Activated naive CD8-positive, alpha-beta T cell treated with anti-CD3 and anti-CD28 coated beads, Interleukin-2, amount 10 ng/mL, durations not matched to agents 7 days and 5 days (primary cell): Measurements from ENCODE around the gene HSPBP1. TPM values are rescaled to one million over a fixed set of nuclear protein-coding genes. Genes with fewer than 3 reads are reported as not detected.

Experiments
- ATAC-seq: fragments of 150-1000 bp; cut with Tn5 transposase; one replicate; pipeline ENCODE4 v1.10.0; 2021; ENCODE audit warnings: low read depth, moderate library complexity
- POLR2A ChIA-PET: fragments of 350-600 bp; sonication (Branson Sonifier 250); formaldehyde crosslinking; loops from one replicate; lab custom pipeline; 2021; ENCODE audit warnings: antibody characterized with exemption; lab: Charles Lee
- DNase-seq: peaks from one replicate; pipeline ENCODE4 v3.0.0; 2021
- H3K27ac Mint-ChIP-seq: one replicate; pipeline ENCODE4 v1.8.0; 2022; ENCODE audit warnings: mild to moderate bottlenecking, mixed read lengths
- H3K27me3 Mint-ChIP-seq: one replicate; pipeline ENCODE4 v1.8.0; 2022; ENCODE audit warnings: mild to moderate bottlenecking, moderate library complexity, mixed read lengths
- H3K36me3 Mint-ChIP-seq: one replicate; pipeline ENCODE4 v1.8.0; 2021; ENCODE audit warnings: mild to moderate bottlenecking, mixed read lengths
- H3K4me1 Mint-ChIP-seq: one replicate; pipeline ENCODE4 v1.8.0; 2021; ENCODE audit warnings: mixed read lengths
- H3K4me3 Mint-ChIP-seq: one replicate; pipeline ENCODE4 v1.8.0; 2022; ENCODE audit warnings: mild to moderate bottlenecking, moderate library complexity, mixed read lengths
- H3K9me3 Mint-ChIP-seq: one replicate; pipeline ENCODE4 v1.8.0; 2021; ENCODE audit warnings: mixed read lengths
- total RNA-seq, 2 experiments: library from RNA; stranded (reverse); gene quantifications; one replicate each; pipeline ENCODE4 v1.2.3, GENCODE V29; 2021

The HSPBP1 gene
- total RNA-seq, 2 experiments from 2014 or later: 19.5 to 20.3 TPM

- Mint-ChIP-seq H3K9me3 (no peaks in the 10 kb centered on the region), H3K4me3 (no peak overlapping the region)
- ATAC-seq: no peak
These were observed 33.0 kb upstream of the HSPBP1 start for GRCh38 chr19:55312621-55313512.

GRCh38 chr19:55311797-55312196, 31.9 kb upstream of the HSPBP1 start:
- H3K9me3 Mint-ChIP-seq: no peaks in the 10 kb centered on the region
- H3K4me3 Mint-ChIP-seq: no peak overlapping the region
- POLR2A ChIA-PET: interaction anchor here (1.0 kb wide), 1 partner anchor 28 kb away, joined by 4 read pairs; the partner anchor contains the start of gene KMT5C
- ATAC-seq (no peak), DNase-seq (no peak)
- H3K27me3 Mint-ChIP-seq: no peaks in the 10 kb centered on the region
- H3K27ac Mint-ChIP-seq: no peak overlapping the region
- peaks cover 2% of the 10 kb centered on the region for H3K4me1 Mint-ChIP-seq
- H3K36me3 Mint-ChIP-seq: no peaks in the 10 kb centered on the region

More at GRCh38 chr19:55312621-55313512, 33.0 kb upstream of the HSPBP1 start:
- H3K27me3 Mint-ChIP-seq: no peaks in the 10 kb centered on the region
- no peak overlapping the region for H3K27ac Mint-ChIP-seq
- POLR2A ChIA-PET: interaction anchor here (0.6 to 1.0 kb wide), 2 partner anchors 27 to 65 kb away, joined by 3 to 4 read pairs; partner anchors contain the start of gene KMT5C
- DNase-seq: no peak
- H3K4me1 Mint-ChIP-seq: peaks cover 2% of the 10 kb centered on the region
- H3K36me3 Mint-ChIP-seq: no peaks in the 10 kb centered on the region

- POLR2A ChIA-PET: no interaction called here
- Mint-ChIP-seq H3K27me3 (no peaks in the 10 kb centered on the region), H3K27ac (no peak overlapping the region), H3K36me3 (peaks cover 2% of the 10 kb centered on the region), H3K4me1 (peaks cover 2% of the 10 kb centered on the region), H3K9me3 (no peaks in the 10 kb centered on the region), H3K4me3 (no peak overlapping the region)
- no peak for ATAC-seq
- DNase-seq: no peak
These were observed 31.5 kb upstream of the HSPBP1 start for GRCh38 chr19:55311397-55311796.

DNA sequence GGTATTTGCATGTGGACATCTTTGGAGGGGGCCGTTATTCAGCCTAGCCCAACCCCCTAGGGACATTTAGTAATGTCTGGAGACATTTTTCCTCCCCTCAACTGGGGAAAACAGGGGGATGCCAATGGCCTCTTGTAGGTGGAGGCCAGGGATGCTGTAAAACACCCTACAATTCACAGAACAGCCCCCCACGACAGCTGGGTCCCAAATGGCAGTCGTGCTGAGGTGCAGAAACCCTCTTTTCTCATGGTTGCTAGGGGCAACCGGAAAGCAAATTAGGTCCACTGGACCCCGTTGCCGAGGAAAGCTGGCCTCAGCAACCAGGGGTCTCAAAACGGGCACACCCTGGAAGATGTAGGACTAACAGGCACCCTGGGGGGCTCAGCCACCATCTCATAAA, 30.6 kb upstream of the HSPBP1 start:
- no peak for ATAC-seq
- no peaks in the 10 kb centered on the region for H3K9me3 Mint-ChIP-seq

DNA sequence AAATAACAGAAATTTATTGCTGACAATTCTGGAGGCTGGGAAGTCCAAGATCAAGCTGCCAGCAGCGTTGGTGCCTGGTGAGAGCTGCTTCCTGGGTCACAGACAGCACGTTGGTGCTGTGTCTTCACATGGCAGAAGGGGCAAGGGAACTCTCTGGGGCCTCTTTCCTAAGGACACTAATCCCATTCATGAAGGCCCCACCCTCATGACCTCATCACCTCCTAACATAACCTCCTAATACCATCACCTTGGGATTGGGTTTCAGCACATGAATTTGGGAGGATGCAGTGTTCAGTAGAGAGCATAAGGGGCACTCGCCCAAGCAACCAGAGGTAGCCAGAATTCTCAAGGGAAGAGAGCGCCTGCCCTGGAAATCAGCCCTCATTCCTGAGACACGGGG, 29.5 kb upstream of the HSPBP1 start:
- POLR2A ChIA-PET: no interaction called here
- no peaks in the 10 kb centered on the region for H3K27me3 Mint-ChIP-seq
- peaks cover 5% of the 10 kb centered on the region for H3K36me3 Mint-ChIP-seq
- DNase-seq: no peak
- no peak overlapping the region for H3K27ac Mint-ChIP-seq
- H3K9me3 Mint-ChIP-seq: no peaks in the 10 kb centered on the region
- H3K4me3 Mint-ChIP-seq: no peak overlapping the region
- peaks cover 5% of the 10 kb centered on the region for H3K4me1 Mint-ChIP-seq
- ATAC-seq: no peak

More for the DNA sequence above, 30.6 kb upstream of the HSPBP1 start:
- Mint-ChIP-seq H3K36me3 (peaks cover 3% of the 10 kb centered on the region), H3K27me3 (no peaks in the 10 kb centered on the region), H3K27ac (no peak overlapping the region), H3K4me3 (no peak overlapping the region), H3K4me1 (peaks cover 5% of the 10 kb centered on the region)
- DNase-seq: no peak
- POLR2A ChIA-PET: no interaction called here

GRCh38 chr19:55308281-55308680, 28.4 kb upstream of the HSPBP1 start:
- Mint-ChIP-seq H3K27me3 (no peaks in the 10 kb centered on the region), H3K27ac (no peak overlapping the region), H3K4me3 (no peak overlapping the region), H3K9me3 (no peaks in the 10 kb centered on the region), H3K4me1 (peaks cover 5% of the 10 kb centered on the region), H3K36me3 (peaks cover 5% of the 10 kb centered on the region)
- POLR2A ChIA-PET: interaction anchor here (0.6 kb wide), 1 partner anchor 51 kb away, joined by 5 read pairs; no protein-coding TSS in a partner anchor
- ATAC-seq (no peak), DNase-seq (no peak)

- H3K27me3 Mint-ChIP-seq: no peaks in the 10 kb centered on the region
- DNase-seq (no peak), ATAC-seq (no peak)
- H3K4me1 Mint-ChIP-seq: peaks cover 8% of the 10 kb centered on the region
- H3K27ac Mint-ChIP-seq: no peak overlapping the region
- POLR2A ChIA-PET: interaction anchor here (1.2 kb wide), 1 partner anchor 101 kb away, joined by 4 read pairs; the partner anchor contains the start of gene UBE2S
- peaks cover 7% of the 10 kb centered on the region for H3K36me3 Mint-ChIP-seq
- H3K4me3 Mint-ChIP-seq: no peak overlapping the region
- H3K9me3 Mint-ChIP-seq: no peaks in the 10 kb centered on the region
These were observed 26.8 kb upstream of the HSPBP1 start for GRCh38 chr19:55306712-55307111.

GRCh38 chr19:55305983-55306562, 26.2 kb upstream of the HSPBP1 start:
- no peak overlapping the region for H3K27ac Mint-ChIP-seq
- no peaks in the 10 kb centered on the region for H3K27me3 Mint-ChIP-seq
- ATAC-seq (no peak), DNase-seq (no peak)
- H3K36me3 Mint-ChIP-seq: peaks cover 7% of the 10 kb centered on the region
- no peaks in the 10 kb centered on the region for H3K9me3 Mint-ChIP-seq
- H3K4me3 Mint-ChIP-seq: no peak overlapping the region
- peaks cover 8% of the 10 kb centered on the region for H3K4me1 Mint-ChIP-seq
- POLR2A ChIA-PET: interaction anchor here (1.1 to 1.5 kb wide), 4 partner anchors 33 to 101 kb away, joined by 3 to 5 read pairs (median 4); partner anchors contain the start of genes KMT5C, TMEM238 and UBE2S

GRCh38 chr19:55305491-55305890, 25.6 kb upstream of the HSPBP1 start:
- Mint-ChIP-seq H3K27me3 (no peaks in the 10 kb centered on the region), H3K27ac (no peak overlapping the region), H3K36me3 (peaks cover 7% of the 10 kb centered on the region), H3K9me3 (no peaks in the 10 kb centered on the region), H3K4me1 (peaks cover 8% of the 10 kb centered on the region), H3K4me3 (no peak overlapping the region)
- ATAC-seq: peak; percentile 44
- DNase-seq: peak; percentile 52
- POLR2A ChIA-PET: interaction anchor here (1.1 to 1.5 kb wide), 3 partner anchors 33 to 82 kb away, joined by 3 to 5 read pairs (median 4); partner anchors contain the start of genes KMT5C and TMEM238

DNA sequence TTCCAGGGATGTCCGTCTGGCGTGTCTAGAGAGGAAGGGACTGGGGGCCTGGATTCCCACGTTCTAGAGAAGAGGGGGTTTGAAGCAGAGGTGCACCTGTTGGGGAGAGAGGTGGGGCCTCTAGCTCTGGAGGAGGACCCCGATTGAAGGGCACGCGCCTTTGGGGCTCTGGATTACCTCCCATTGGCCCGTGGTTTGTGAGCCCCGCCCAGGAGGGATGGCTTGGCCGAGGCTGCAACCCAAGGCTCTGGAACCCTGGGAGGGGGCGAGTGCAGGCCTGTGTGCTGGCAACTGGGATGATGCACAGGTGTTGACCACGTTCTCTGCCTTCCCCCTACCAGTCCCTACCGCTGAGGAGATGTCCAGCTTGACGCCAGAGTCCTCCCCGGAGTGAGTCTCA, 25.1 kb upstream of the HSPBP1 start:
- ATAC-seq (no peak), DNase-seq (no peak)
- Mint-ChIP-seq H3K27ac (no peak overlapping the region), H3K4me3 (no peak overlapping the region), H3K9me3 (no peaks in the 10 kb centered on the region), H3K27me3 (no peaks in the 10 kb centered on the region), H3K4me1 (peaks cover 8% of the 10 kb centered on the region), H3K36me3 (peaks cover 7% of the 10 kb centered on the region)
- POLR2A ChIA-PET: interaction anchor here (1.4 to 1.5 kb wide), 2 partner anchors 79 to 82 kb away, joined by 3 to 4 read pairs; partner anchors contain the start of gene TMEM238

- peaks cover 8% of the 10 kb centered on the region for H3K4me1 Mint-ChIP-seq
- POLR2A ChIA-PET: interaction anchor here (1.4 kb wide), 1 partner anchor 44 kb away, joined by 5 read pairs; no protein-coding TSS in a partner anchor
- H3K4me3 Mint-ChIP-seq: no peak overlapping the region
- no peak overlapping the region for H3K27ac Mint-ChIP-seq
- H3K9me3 Mint-ChIP-seq: no peaks in the 10 kb centered on the region
- peaks cover 7% of the 10 kb centered on the region for H3K36me3 Mint-ChIP-seq
- DNase-seq (no peak), ATAC-seq (no peak)
- H3K27me3 Mint-ChIP-seq: no peaks in the 10 kb centered on the region
These were observed 24.5 kb upstream of the HSPBP1 start for GRCh38 chr19:55304279-55304978.

DNA sequence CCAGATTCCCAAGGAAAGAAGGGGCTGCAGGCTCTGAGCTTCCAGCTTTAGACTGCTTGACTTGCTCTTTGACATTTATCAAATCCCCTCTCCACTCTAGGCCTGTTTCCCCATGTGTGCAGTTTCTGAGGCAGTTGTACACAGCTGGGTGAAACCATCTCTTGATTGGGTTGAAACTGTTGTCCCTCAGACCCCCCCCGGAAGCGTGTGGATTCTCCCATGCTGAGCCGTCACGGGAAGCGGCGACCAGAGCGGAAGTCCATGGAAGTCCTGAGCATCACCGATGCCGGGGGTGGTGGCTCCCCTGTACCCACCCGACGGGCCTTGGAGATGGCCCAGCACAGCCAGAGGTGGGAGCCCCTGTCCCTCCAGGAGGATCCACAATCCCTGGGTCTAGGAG, 23.6 kb upstream of the HSPBP1 start:
- no peak overlapping the region for H3K4me3 Mint-ChIP-seq
- H3K4me1 Mint-ChIP-seq: peaks cover 8% of the 10 kb centered on the region

More for the DNA sequence above, 23.6 kb upstream of the HSPBP1 start:
- H3K36me3 Mint-ChIP-seq: peaks cover 7% of the 10 kb centered on the region
- POLR2A ChIA-PET: interaction anchor here (1.4 to 2.8 kb wide), 5 partner anchors 36 to 104 kb away, joined by 4 to 28 read pairs (median 15); partner anchors contain the start of genes KMT5C, RPL28, TMEM238 and UBE2S
- ATAC-seq: no peak
- no peaks in the 10 kb centered on the region for H3K9me3 Mint-ChIP-seq
- no peak overlapping the region for H3K27ac Mint-ChIP-seq
- DNase-seq: no peak
- peaks cover 3% of the 10 kb centered on the region for H3K27me3 Mint-ChIP-seq
